HG03565 (cell line): ENCODE data around the gene EID2.
A peak's percentile ranks its signal among the peaks of the same experiment; 100 is the strongest.

Experiments
- ATAC-seq: cut with Tn5 transposase; IDR thresholded peaks from one replicate; pipeline ENCODE4 v1.9.1; 2021; ENCODE audit warnings: mild to moderate bottlenecking, moderate library complexity; ENCODE audit not compliant: unreplicated experiment

The EID2 gene

DNA sequence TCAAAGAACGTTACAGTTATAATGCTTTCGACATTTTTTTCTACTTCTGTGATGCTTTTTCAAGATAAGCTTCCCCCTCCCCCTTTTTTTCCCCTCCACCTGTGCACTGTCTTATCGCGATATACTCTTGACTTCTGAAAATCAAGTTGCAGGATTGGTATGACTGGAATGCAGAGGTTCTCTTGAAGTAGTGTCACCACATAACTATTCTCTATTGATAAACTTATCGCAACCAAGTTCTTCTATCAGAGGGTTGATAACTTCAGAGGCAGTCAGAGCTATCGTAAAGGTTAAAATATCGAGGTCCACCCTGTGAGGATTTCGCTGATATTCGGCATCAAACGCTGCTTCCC, 820 bp downstream of the EID2 start:
- no peak for ATAC-seq

DNA sequence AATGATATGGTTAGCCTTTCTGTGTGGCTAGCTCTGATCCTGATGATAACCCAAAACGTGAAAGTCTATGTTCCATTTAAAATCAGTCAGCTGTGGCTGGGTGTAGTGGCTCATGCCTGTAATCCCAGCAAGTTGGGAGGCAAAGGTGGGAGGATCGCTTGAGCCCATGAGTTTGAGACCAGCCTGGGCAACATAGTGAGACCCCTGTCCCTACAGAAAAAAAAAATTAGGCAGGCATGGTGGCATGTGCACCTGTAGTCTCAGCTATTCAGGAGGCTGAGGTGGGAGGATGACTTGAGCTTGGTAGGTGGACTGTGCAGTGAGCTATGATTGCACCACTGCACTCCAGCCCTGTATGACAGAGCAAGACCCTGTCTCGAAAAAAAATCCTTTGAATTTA, 6.2 kb downstream of the EID2 start:
- no peak for ATAC-seq

- no peak for ATAC-seq
Observed at GRCh38 chr19:39533003-39533512, 6.9 kb downstream of the EID2 start.

- peak; percentile 92 for ATAC-seq
Observed at GRCh38 chr19:39532233-39533002, 7.5 kb downstream of the EID2 start, which contains the start of gene EID2B. EID2B (minus strand) TSS chr19:39532852; CDS start chr19:39532802, 50 bp downstream.

- no peak for ATAC-seq
Observed at GRCh38 chr19:39531834-39532232, 8.1 kb downstream of the EID2 start.

DNA sequence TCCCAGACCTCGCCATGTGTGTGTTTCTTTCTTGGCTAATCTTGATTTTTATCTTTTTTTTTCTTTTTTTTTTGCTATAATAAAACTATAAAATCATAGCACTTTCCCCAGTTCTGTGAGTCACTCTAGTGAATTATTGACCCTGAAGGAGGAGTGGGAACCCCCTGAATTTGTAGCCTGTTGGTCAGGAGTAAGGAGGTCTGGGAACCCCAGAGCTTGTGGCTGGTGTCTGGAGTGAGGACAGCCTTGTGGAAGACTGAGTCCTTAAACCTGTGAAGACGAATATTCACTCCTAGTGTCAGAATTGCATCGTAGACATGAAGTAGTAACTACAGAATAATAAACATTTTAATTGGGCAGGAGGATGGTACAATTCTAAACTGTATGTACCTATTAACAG, 14.8 kb downstream of the EID2 start:
- ATAC-seq: no peak

- no peak for ATAC-seq
Observed at GRCh38 chr19:39524495-39524894, 15.5 kb downstream of the EID2 start.

DNA sequence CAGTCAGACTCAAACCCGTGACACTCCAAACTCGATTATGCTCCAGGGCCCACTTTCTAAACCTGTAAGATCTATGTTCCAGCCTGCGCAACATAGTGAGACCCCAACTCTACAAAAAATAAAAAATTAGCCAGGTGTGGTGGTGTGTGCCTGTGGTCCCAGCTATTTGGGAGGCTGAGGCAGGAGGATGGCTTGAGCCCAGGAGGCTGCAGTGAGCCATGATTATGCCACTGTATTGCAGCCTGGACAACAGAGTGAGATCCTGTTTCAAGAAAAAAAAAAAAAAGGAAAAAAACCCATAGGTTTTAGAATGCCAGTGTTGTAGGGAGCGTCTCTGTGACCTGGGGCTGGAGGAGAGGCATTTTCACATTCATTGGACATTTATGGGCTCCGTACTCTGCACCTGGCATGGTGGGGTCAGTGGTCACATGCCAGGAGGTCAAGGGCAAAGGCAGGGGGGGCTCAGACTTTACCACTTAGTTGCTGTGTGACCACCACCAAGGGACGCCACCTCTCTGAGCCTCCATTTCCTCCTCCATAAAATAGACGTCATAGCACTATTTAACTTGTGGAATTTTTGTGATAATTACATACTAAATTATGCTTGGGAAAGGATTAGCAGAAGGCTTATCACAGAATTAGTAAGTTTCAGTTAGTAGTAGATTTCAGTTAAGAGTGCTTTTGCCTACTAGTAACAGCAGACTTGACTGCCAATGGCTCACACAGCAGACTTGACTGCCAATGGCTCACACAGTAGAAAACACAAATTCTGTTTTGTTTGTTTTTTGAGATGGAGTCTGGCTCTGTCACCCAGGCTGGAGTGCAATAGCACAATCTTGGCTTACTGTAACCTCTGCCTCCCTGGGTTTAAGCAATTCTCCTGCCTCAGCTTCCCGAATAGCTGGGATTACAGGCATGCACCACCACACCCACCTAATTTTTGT, 19.1 kb downstream of the EID2 start:
- no peak for ATAC-seq

DNA sequence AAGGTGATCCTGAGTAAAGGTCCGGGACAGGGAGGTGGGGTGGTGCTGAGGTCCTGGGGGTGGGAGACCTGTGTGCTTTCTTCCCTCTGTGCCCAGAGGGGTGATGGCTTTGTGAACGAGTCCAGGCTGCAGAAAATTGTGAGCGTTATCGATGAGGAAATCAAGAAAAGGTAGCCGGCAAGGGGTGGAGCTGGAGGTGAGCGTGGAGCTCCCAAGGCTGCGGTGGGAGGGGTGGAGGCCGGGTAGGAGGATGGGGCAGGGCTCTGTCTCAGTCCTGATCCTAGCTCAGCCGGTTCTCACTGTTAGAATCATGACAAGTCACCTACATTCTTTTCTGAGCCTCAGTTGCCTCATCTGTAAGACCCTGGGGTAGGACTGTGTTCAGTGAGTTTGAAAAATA, 21.0 kb downstream of the EID2 start:
- no peak for ATAC-seq

DNA sequence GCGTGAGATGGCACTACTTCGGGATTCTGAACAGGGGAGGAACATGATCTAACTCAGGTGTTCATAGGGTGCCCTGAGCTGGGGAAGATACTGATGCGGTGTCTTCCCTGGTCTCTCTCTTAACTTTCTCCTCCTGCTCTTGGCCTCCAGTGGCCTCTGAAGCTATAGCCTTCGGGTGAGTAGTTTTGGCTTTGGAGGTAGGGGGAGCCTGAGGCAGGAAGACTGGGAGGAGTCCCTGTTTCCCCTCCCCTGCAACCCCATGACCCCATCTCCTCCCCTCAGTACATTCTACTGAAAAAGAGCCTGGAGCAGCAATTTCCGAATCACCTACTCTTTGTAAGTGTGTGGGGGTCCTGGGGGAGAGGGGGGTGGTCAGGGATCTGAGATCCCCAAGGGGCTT, 21.5 kb downstream of the EID2 start:
- ATAC-seq: no peak

GRCh38 chr19:39517432-39517831, 22.5 kb downstream of the EID2 start:
- ATAC-seq: no peak

DNA sequence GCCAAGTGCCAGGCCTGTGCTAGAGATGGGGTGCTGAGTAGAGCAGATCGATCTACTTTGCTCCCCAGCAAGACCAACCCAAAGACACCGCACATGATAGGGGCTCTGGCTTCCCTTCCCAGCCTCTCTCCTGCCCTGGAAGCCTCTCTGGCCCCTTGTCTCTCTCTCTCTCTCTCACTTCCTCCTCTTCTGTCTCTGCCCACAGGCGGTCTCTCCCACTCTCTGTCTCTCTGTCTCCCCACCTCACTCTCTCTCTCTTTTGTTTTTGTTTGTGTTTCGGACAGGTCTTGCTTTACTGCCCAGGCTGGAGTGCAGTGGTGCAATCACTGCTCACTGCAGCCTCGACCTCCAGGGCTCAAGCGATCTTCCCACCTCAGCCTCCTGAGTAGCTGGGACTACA, 23.7 kb downstream of the EID2 start:
- ATAC-seq: no peak

GRCh38 chr19:39515551-39516191, 24.3 kb downstream of the EID2 start:
- no peak for ATAC-seq

DNA sequence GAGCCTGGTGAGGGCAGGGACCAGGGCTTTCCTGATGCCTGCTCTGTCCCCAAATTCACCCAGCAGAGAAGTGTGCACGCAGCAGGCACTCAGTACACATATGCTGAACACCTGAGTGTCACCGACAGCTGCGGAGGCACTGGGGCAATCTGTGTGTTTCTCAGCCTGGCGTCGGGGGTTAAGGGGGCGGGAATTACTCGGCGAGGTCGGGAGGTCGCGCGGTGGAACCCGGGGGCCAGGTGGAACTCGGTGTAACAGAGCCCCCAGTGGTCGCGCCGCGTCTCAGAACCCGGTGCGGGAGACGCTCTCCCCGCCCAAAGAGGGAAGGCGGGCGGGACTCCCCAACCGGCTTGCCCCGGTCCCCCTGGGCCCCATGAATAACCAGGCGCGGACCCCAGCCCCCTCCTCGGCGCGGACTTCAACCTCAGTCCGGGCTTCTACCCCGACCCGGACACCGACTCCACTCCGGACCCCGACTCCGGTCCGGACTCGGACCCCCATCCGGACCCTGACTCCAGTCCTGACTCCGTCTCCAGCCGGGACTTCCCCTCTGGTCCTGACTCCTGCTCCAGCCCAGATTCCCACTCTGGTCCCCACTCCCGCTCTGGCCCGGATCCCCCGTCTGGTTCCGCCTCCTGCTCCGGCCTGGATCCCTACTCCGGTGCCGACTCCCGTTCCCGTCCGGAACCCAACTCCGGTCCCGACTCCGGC, 25.0 kb downstream of the EID2 start, which contains the start of gene SELENOV:
SELENOV (plus strand) TSS at position 300 of the 711 bp plus-strand sequence; CDS start at position 374, 74 bp downstream.
- no peak for ATAC-seq

- no peak for ATAC-seq
Observed at GRCh38 chr19:39512988-39513387, 27.0 kb downstream of the EID2 start.

DNA sequence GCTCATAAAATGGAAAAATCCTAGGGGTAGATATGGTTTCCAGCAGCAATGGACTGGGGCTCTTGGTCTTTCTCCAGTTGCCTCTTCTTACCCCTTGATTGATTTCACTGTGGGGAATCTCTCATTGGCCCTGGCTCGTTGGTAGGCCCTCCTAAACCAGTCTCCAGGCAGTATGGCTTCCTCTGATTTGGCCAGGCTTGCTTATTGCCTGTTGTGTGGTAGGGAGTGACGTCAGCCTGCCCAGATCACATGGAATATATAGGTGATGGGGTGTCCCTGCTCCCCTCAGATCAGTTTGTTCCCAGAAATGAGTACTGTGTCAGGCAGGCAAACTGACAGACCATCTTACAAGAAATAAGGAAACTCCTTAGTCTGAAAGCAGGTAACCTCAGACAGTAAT, 30.7 kb downstream of the EID2 start:
- ATAC-seq: no peak

- no peak for ATAC-seq
Observed at GRCh38 chr19:39508629-39509028, 31.3 kb downstream of the EID2 start.

DNA sequence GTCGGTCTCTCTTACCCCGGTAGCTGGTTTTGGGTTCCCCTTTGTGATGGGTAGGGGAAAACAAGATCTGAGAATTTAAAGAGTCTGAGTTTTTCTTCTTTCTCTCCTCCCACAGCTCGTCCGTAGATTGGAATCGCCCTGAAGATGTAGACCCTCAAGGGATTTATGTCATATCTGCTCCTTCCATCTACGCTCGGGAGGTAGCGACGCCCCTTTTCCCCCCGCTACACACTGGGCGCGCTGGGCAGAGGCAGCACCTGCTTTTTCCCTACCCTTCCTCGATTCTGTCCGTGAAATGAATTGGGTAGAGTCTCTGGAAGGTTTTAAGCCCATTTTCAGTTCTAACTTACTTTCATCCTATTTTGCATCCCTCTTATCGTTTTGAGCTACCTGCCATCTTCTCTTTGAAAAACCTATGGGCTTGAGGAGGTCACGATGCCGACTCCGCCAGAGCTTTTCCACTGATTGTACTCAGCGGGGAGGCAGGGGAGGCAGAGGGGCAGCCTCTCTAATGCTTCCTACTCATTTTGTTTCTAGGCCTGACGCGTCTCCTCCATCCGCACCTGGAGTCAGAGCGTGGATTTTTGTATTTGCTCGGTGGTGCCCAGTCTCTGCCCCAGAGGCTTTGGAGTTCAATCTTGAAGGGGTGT, 32.1 kb downstream of the EID2 start:
- no peak for ATAC-seq

DNA sequence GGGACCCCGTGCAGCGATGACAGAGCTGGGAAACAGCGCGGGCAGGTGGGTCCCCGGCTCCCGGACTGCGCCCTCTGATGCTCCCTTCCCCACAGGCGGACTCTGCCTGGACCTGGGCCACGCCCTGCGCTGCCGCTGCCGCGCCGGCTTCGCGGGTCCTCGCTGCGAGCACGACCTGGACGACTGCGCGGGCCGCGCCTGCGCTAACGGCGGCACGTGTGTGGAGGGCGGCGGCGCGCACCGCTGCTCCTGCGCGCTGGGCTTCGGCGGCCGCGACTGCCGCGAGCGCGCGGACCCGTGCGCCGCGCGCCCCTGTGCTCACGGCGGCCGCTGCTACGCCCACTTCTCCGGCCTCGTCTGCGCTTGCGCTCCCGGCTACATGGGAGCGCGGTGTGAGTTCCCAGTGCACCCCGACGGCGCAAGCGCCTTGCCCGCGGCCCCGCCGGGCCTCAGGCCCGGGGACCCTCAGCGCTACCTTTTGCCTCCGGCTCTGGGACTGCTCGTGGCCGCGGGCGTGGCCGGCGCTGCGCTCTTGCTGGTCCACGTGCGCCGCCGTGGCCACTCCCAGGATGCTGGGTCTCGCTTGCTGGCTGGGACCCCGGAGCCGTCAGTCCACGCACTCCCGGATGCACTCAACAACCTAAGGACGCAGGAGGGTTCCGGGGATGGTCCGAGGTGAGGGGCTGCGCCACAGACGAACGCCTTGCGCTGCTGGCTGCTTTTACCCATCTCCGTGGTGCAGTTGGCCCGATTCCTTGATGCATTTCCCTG, 32.8 kb downstream of the EID2 start:
- ATAC-seq: no peak
